GM20431 (cell line): ENCODE data around the gene FRMD4A.

ENCODE experiments used
- in situ Hi-C: fragments of 300-500 bp; cut with MseI, MboI; formaldehyde crosslinking; loops from one replicate; pipeline ENCODE4 v1.15.0; 2020; ENCODE audit warnings: low sequenced_read_pairs; ENCODE audit not compliant: unreplicated experiment

Gene FRMD4A

DNA sequence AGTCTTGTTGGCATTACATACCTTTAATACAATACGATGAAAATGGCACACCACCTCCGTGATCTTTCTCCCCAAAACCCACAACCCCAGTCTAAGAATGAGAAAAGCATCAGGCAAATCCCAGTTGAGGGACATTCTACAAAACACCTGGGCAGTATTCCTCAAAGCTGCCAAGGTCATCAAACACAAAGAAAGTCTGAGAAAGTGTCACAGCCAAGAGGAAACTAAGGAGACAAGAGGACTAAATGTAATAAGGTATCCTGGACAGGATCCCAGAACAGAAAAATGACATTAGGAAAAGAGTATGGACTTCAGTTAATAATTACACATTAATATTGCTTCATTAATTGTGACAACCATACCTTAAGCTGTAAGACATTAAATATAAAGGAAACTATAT, 14.5 kb upstream of the FRMD4A start:
- in situ Hi-C loops = no loop called here

DNA sequence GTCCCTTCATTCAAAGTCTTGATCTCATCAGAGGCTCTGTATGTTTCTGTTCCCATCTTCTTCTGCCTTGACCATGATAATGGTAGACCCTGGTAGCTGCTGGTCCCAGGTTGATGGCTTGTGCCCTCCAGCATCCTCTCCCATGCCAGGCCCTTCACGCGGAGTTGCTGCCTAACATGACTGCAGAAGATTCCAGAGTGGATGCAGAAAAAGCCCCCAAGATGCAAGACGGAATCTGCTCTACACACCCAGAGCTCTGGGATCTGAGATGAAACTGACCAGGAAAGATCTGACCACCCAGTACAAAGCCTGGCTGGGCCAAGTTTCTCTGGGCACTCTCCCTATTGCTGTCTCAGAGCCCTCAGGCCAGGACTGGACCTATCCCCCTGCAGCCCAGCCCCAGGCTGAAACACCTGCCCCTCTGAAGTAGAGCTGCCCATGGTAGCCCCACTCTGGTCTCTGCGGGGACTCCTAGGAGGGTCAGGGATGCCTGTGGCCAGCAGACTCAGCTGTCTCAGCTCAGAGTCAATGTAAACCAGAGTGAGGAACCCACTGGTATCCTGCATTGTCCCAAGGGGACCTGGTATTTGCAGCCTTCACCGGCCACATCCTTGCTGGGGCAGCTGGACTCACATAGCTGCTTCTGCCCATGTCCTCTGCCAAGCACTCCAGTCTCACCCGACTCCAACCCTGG, 9.5 kb upstream of the FRMD4A start:
- in situ Hi-C loops = no loop called here

DNA sequence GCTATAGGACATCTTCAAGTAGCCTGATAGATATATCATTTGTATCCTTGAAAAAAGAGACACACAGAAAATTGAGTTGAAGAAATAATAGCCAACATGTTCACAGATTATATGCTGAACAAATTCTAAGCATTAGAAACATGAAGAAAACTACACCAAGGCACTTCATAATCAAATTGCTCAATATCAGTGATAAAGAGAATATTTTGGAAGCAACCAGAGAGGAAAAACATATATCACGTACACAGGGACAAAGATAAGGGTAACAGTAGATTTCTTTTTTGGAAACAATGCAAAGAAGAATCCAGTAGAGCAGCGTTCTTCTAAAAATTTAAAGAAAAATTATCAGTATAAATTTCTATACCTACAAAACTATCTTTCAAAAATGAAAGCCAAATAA, 6.0 kb upstream of the FRMD4A start:
- in situ Hi-C loops = no loop called here

DNA sequence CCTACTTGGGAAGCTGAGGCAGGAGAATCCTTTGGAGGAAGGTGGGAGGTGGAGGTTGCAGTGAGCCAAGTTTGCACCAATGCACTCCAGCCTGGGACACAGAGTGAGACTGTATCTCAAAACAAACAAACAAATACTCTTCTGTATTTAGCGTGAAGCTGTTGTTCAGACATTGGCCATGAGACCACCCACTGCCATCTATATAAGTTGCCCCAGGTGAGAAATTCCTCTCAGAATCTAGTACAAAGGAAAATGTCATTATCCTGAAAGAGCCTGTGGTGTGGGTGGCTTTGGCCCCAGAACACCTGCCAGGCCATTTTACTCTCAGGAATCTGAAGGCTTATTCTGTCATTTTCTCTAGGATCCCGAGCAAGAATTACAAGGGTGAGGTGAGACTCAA, 4.0 kb upstream of the FRMD4A start:
- in situ Hi-C loops = no loop called here

DNA sequence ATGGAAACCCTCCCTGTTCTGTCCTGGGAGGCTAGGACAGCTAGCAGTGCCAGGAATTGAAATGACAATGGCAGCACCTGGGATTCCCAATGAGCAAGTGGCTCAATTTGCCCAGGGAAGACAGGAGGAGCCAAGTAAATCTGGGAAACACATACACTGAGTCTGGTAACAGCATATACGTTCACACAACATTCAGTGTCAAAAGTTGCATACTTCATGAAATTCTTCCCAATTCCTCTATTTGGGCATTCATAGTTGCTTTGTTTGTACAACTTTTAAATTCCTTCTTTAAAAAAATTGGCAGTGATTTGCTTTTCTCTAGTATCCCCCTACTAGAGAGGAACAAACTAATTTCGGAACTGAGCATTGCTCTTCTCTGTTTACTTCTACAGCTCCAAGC, 2.9 kb upstream of the FRMD4A start:
- in situ Hi-C loops = no loop called here

DNA sequence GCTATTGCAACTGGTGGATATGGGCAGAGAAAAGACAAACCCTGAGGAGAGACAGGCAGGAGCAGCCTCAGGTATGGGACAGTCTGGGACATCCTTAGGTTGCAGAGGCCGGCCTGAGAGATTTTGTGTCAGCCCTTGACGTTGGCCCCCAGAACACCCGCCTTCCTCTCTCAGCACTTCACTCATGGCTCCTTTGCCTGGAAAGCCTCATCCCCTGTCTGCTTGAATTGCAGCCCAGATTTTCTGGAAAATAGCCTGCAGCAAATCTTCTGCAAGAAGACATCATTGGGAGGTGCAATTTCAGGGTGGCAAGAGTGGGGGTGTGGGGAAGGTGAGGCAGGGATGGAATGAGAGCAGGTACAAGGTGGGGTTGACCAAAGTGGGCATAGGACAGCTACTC, 2.2 kb upstream of the FRMD4A start:
- in situ Hi-C loops = no loop called here

DNA sequence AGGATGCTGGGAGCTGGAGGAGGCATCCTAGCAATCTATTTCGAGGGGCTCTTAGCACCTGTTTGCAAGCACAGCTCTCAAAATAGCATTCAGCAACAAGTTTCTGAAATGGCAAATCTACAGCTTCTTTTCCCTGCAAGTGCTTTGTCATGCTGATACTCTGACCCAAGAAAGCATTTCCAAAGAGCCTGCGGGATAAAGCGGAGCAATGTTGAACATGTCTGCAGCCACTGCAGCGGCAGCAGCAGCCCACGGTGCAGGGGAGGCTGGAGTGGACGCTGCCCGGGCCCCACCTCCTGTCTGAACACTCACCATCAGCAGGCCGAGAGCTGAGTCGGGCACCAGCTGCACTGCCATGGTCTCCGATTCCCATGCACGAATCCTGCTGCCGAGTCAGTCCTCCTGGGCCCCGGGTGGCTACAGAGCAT, 964 bp downstream of the FRMD4A start:
- in situ Hi-C loops = no loop called here

DNA sequence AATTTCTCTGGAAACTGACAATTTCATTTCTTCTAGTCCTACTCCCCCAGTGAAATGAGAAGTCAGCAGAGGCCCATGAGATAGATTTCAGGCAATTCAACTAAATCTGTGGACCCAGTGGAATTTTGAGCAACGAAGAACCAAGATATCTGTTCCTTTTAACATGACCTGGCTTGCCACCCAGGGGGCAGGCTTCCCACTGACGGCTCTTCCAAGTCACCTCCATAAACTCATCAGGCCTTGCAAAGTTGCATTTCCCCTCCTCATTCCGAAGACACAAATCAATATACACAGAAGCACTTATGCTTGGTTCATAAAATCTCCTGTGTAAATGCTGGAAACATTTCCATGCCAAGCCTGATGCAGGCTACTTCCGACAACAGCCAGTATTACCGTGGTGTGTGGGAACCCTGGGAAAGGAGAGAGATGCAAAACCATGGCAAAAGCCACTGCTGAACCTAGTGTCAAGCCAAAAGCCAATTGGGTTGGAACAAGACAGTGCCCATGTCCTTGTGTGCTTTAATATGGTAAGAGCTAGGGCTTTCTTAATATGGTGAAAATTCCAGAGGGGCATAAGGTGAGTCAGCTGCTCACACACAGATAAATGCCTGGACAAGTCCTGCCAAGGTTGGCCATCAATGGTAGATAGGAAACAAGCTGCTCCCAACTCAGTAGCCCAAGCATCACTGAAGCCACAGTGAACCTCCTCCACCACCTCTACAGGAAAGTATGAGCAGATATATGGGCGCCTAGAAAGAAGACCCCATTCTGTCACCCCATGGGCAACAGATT, 1.6 kb downstream of the FRMD4A start:
- in situ Hi-C loops = no loop called here

DNA sequence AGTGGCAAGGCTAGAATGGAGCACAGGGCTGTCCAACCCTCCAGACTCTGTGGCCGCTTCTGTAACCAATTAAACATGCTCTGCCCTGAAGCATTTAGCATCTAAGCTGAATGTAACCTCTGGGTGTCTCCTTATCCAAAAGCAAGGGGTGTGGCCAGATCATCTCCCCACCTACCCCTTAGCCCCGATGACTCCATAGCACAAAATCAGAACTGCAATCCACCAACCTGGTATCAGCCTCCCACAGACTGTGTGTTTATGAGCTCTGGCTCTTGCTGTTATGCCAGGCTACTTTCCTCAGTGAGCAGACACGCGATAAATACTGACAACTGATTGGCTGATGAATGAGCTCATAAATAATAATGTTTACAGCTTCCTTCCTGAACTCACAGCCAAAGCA, 3.2 kb downstream of the FRMD4A start:
- in situ Hi-C loops = no loop called here

DNA sequence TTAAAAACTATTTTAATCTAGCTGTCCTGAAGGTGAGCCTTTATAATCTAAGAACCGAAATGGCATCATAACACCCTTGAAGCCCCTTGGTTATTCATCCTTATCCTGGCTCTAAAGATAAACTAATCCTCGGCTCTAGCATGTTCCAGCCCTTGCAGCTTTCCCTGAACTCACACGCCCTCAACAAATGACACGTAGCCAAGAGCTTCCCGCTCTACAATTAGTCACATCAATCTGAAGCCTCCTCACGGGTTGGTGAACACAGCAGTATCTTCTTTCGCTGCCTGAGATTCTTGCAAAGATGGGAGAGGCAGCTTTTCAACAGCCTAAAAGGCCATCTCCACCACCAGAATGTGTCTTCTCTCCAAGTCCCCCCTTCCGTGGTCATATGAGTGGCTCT, 4.1 kb downstream of the FRMD4A start:
- in situ Hi-C loops = no loop called here

DNA sequence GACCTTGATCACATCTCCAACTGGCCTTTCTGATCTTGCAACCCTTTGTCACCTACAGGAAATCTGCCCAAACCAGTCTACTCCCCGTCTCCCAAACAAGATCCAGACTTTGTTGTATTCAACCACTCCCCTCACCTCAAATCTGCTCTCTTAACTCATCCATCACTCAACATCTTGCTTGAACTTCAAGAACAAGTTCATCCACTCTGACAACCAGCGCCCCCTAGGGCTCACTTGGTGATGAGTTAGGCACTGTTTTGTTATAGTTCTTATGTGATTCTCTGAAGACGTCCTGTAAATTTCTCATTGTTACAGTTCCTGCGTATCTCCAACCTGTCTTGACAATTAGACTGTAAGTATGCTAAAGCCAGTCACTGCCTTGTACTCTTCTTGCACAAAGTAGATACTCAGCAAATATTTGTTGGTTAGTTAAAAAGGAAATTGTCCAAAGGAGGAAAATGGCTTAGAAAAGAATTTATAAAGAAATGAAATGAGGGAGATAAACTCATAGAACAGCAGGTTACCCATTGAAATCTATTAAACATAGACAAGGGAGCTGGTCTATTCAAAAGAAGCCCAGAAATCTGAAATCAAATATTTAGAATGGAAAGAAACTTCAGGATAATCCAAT, 5.3 kb downstream of the FRMD4A start:
- in situ Hi-C loops = no loop called here

DNA sequence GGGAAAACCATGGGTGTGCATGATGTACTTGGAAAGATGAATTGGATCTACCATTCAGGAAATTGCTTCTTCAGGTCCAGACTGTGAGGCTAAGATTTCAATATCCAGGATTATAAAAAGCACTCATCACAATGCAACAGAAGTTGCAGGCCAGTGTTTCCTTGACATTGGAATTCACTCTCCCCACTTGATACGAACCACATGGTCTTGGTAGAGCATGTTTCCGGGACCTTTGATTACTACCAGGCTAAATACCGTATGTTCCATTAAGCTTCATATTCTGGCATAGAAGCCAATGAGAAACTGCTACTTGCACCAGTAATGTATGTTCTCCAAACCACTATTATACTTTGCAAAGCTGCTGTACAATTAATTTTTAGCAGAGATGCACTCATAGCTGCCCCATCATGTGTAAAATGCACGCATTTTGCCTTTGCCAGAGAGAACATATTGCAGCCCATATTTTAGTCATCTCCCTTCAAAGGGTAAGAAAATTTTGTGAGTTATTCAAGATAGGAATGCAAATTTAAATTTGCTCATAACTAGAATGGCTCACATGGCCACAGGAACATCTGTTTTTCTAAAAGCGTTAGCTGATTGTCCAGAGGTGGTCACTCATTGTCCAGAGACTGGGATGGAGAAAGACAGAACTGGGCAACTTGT, 8.1 kb downstream of the FRMD4A start:
- in situ Hi-C loops = no loop called here

DNA sequence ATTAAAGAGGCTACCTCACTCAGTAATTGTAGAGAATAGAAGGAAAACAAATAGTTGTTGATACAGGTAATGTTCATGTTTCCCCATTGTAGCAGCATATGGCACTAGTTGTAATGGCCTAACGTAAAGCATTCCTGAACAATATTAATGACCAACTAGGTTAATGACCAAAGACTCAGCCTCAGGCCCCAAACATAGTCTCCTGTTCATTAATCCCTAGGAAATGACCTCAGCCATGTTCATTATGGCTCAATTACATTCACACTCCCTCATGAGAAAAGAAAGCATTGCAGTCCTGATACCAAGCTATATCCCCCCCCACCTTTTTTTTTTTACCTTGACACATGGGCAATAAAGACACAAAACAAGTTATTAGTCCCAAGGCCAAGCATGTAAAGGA, 12.7 kb downstream of the FRMD4A start:
- in situ Hi-C loops = no loop called here

DNA sequence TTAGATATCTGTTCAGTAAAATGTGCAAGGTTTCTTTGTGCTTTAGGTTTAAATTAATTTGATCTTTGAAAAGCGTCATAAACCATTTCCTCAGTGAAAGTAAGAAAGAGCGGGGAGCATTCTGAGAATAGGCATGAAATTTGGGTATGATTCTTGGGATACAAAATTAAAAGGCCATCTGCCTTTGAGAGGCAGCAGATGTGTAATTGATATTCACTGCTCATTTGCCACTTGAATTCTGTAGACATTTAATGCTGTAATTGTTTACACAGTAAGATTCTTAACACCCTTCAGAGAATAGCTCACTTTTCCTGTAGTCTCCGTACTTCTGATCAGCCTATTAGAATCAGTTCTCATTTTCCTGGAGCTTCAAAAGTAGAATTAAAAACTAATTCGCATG, 18.7 kb downstream of the FRMD4A start:
- in situ Hi-C loops = no loop called here

DNA sequence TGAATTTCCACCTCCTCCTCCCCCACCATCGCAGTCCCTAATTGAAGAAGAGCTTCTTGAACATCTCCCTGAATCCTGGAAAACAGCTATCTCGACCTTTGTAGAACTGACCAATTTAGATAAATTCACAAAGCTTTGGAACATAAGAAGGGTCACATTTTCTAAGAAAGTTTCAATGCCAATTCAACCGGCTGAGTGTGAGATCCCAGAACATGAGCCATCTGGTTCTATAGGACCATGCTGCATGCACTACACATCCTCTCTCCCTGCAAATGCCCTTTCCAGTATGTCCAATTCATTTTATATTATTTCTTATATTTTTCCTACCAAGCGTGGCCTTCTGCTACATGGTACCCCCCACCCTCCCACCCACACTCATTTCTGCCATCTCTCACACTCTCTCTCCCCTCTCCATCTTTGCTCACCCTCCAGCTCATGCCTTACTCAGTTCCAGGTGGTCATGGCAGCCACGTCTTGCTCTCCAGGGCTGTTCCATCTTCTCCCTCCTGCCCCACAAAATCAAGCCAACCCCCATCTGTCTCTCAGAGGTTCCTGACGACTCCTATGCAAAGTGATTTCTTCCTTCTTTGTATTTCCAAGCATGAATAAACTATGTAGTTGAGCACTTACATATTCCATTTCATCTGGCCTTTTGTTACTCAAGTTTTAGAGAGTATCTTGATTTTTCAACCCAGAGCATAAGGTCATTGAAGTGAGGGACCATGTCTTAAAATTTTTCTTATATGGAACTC, 19.3 kb downstream of the FRMD4A start:
- in situ Hi-C loops = no loop called here

DNA sequence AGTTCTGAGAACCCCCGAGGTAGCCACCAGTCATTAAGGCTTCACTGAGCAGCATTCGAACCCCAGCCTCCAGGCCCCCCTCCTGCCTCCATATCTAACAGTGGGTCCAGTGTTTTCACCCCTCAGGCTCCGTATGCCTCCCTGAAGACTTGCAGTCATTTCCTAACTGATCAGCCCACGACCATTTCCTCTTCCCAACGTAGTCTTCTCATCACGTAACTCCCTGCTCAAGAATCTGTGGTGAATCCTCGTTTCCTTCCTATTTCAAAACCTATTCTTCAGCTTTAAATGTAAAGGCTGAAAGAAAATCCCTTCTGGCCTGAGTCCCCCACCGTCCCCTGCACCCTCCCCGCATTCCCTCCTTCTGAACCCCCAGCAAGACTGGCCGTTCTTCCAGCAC, 21.1 kb downstream of the FRMD4A start:
- in situ Hi-C loops = no loop called here

DNA sequence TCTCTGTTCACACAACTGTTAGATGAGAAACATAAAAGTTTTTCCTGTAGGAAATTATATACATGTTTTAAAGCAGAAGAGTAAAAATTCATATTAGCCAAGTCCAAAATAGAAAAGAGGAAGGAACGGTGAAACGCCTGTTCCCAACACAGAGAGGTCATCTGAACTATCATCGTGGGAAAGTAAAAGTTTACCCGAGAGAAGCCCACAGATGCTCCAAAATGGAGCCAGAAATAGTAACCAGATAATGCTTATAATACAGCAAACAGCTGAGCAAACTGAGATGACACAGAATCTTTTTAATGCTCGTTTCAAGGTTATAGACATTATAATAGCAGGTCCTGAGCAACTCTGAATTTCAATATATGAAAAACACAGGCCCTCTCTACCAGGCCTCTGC, 24.5 kb downstream of the FRMD4A start:
- in situ Hi-C loops = no loop called here

DNA sequence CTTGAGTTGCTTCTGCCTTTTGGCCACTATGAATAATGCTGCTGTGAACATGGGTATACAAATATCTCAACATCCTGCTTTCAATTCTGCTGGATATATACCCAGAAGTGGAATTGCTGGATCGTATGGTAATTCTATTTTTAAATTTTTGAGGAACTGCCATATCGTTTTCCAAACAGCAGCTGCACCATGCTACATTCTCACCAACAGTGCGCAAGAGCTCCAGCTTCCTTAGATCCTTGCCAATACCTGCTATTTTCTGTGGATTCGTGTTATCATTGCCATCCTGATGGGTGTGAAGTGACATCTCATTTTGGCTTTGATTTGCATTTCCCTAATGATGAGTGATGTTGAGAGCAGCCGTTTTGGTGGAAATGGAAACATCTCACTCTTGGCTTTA, 26.7 kb downstream of the FRMD4A start:
- in situ Hi-C loops = no loop called here

DNA sequence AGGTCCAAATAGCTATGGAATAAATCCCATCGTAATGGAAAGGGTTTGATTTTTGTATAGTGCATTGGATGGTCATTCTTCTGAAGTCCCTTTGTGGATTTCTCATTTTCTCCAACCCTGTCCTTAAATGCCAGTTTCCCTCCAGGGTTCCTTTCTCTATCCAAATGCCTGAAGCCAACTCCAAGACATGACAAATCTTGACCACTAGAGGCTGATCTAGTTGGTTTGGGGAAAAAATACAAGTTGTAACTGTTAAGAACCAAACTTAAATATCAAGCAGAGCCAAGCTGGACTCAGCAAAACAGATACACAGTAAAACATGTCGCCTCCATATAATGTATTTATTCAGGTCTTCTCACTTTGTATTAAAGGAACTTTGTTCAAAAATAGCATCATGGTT, 28.7 kb downstream of the FRMD4A start:
- in situ Hi-C loops = no loop called here

DNA sequence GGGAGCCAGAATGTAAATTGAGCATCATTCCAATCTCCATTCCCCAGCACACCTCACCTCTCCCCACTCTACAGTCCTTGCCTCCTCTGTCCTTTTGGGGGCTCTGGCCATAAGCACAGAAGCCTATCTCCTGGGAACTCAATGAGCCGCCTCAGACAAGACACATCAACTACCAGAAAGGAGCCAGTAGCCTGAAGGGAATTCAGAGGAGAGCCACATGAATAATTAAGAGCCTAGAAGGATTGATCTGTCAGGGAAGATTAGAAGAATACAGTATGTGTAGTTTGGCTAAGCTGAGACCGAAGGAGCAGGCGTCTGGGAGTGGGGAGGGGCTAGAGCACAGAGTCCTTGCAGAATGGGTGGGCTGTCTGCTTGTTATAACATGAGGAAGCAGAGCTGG, 31.2 kb downstream of the FRMD4A start:
- in situ Hi-C loops = no loop called here
